HepG2 (cell line): Measurements from ENCODE around the gene POLE4. TPM values are rescaled to one million over a fixed set of nuclear protein-coding genes. Genes with fewer than 3 reads are reported as not detected.
A peak's percentile ranks its signal among the peaks of the same experiment; 100 is the strongest.

Experiments
- CBFB ChIP-seq: sonication (generic); formaldehyde crosslinking; IDR thresholded peaks from 2 replicates; pipeline ENCODE4 v1.4.0; 2020; ENCODE audit warnings: missing genetic modification reagents
- EEA1 ChIP-seq: sonication (generic); formaldehyde crosslinking; IDR thresholded peaks from 2 replicates; pipeline ENCODE4 v1.5.1; 2020; ENCODE audit warnings: mild to moderate bottlenecking, missing genetic modification reagents, borderline replicate concordance
- GABPB1 ChIP-seq: IDR thresholded peaks from 2 replicates; pipeline ENCODE4 v1.6.1; 2016; ENCODE audit warnings: mild to moderate bottlenecking, missing genetic modification reagents, moderate library complexity, missing compliant biosample characterization
- HIVEP1 ChIP-seq: sonication (generic); formaldehyde crosslinking; IDR thresholded peaks from 2 replicates; pipeline ENCODE4 v1.4.0; 2020; ENCODE audit warnings: mild to moderate bottlenecking, missing genetic modification reagents
- HOXA7 ChIP-seq: sonication (generic); formaldehyde crosslinking; IDR thresholded peaks from 2 replicates; pipeline ENCODE4 v1.8.1; 2022; ENCODE audit warnings: mild to moderate bottlenecking, missing genetic modification reagents, moderate library complexity
- ISX ChIP-seq: sonication (generic); formaldehyde crosslinking; conservative IDR thresholded peaks from 2 replicates; pipeline ENCODE4 v1.5.0; 2020; ENCODE audit warnings: missing genetic modification reagents
- NAIF1 ChIP-seq: sonication (generic); formaldehyde crosslinking; IDR thresholded peaks from 2 replicates; pipeline ENCODE4 v1.5.0; 2020; ENCODE audit warnings: mild to moderate bottlenecking, missing genetic modification reagents, borderline replicate concordance
- NFKB2 ChIP-seq: sonication (generic); formaldehyde crosslinking; IDR thresholded peaks from 2 replicates; pipeline ENCODE4 v1.4.0; 2020; ENCODE audit warnings: missing genetic modification reagents, borderline replicate concordance
- NRL ChIP-seq: sonication (generic); formaldehyde crosslinking; IDR thresholded peaks from 2 replicates; pipeline ENCODE4 v1.5.0; 2020; ENCODE audit warnings: missing genetic modification reagents, mild to moderate bottlenecking, moderate library complexity, borderline replicate concordance
- PAF1 ChIP-seq: IDR thresholded peaks from 2 replicates; pipeline ENCODE4 v1.6.1; 2016; ENCODE audit warnings: missing genetic modification reagents, missing compliant biosample characterization
- PTBP1 ChIP-seq: fragments of 200-400 bp; formaldehyde crosslinking; IDR thresholded peaks from 2 replicates; pipeline ENCODE4 v1.6.1; 2018; ENCODE audit warnings: low read length, low read depth; ENCODE audit not compliant: poor library complexity, severe bottlenecking
- RBAK ChIP-seq: sonication (generic); formaldehyde crosslinking; IDR thresholded peaks from 2 replicates; pipeline ENCODE4 v1.5.1; 2020; ENCODE audit warnings: mild to moderate bottlenecking, missing genetic modification reagents
- SP1 ChIP-seq, 2 experiments: fragments of 450-650 bp in 1 of 2; sonication (generic) in 1 of 2; formaldehyde crosslinking in 1 of 2; IDR thresholded peaks; 2 replicates each; pipeline versions ENCODE4 v1.4.0 to v1.6.1; 2016 to 2020; ENCODE audit warnings: missing genetic modification reagents in 1 of 2
- TARDBP ChIP-seq: sonication (generic); formaldehyde crosslinking; IDR thresholded peaks from 2 replicates; pipeline ENCODE4 v1.8.0; 2022; ENCODE audit warnings: mild to moderate bottlenecking, missing genetic modification reagents
- TCF7 ChIP-seq: sonication (generic); IDR thresholded peaks from 2 replicates; pipeline ENCODE4 v1.6.1; 2016; ENCODE audit warnings: antibody characterized with exemption, low read depth
- ZBTB8A ChIP-seq: sonication (generic); formaldehyde crosslinking; IDR thresholded peaks from 2 replicates; pipeline ENCODE4 v1.4.0; 2020; ENCODE audit warnings: mild to moderate bottlenecking, low read depth, missing genetic modification reagents, borderline replicate concordance
- ZNF326 ChIP-seq: sonication (generic); formaldehyde crosslinking; IDR thresholded peaks from 2 replicates; pipeline ENCODE4 v1.4.0; 2020; ENCODE audit warnings: missing genetic modification reagents, borderline replicate concordance
- ZNF34 ChIP-seq: sonication (generic); formaldehyde crosslinking; IDR thresholded peaks from 2 replicates; pipeline ENCODE4 v1.4.0; 2020; ENCODE audit warnings: mild to moderate bottlenecking, missing genetic modification reagents, borderline replicate concordance
- ZNF468 ChIP-seq: sonication (generic); formaldehyde crosslinking; IDR thresholded peaks from 2 replicates; pipeline ENCODE4 v1.8.0; 2022; ENCODE audit warnings: mild to moderate bottlenecking, moderate library complexity, missing genetic modification reagents
- ZNF557 ChIP-seq: sonication (generic); formaldehyde crosslinking; IDR thresholded peaks from 2 replicates; pipeline ENCODE4 v1.4.0; 2020; ENCODE audit warnings: missing genetic modification reagents
- ZNF850 ChIP-seq: sonication (generic); formaldehyde crosslinking; conservative IDR thresholded peaks from 2 replicates; pipeline ENCODE4 v1.9.0; 2021; ENCODE audit warnings: mild to moderate bottlenecking, missing genetic modification reagents
- ZNF878 ChIP-seq: sonication (generic); formaldehyde crosslinking; IDR thresholded peaks from 2 replicates; pipeline ENCODE4 v1.8.1; 2023; ENCODE audit warnings: mild to moderate bottlenecking, missing genetic modification reagents, moderate library complexity
- polyA plus RNA-seq, 8 experiments: library from polyadenylated mRNA; depleted of rRNA in 3 of 8; stranded (reverse) in 7 of 8; unstranded in 1 of 8; fragments of >200 nt; fragmentation: Illumina TruSeq in 4 of 8; extraction: Trizol in 4 of 8; gene quantifications; 2 replicates each; pipeline versions ENCODE4 v1.2.1 to v1.2.3, GENCODE V29; 2011 to 2016; ENCODE audit warnings: low read depth in 4 of 8, missing spikeins in 1 of 8, mixed read lengths in 1 of 8; ENCODE audit not compliant: insufficient read depth in 1 of 8
- total RNA-seq, 5 experiments: library from RNA; depleted of rRNA; stranded (reverse); fragments of >200 nt; fragmentation: Illumina TruSeq; extraction: Trizol; gene quantifications; 2 replicates each; pipeline ENCODE4 v1.2.3, GENCODE V29; 2016; ENCODE audit warnings: low read depth in 1 of 5
- TF ChIP-seq, protein P1 (sequence below): sonication (generic); formaldehyde crosslinking; IDR thresholded peaks from 2 replicates; pipeline ENCODE4 v1.8.0; 2022; ENCODE audit warnings: missing genetic modification reagents, mild to moderate bottlenecking, moderate library complexity, borderline replicate concordance
- TF ChIP-seq, protein P2 (sequence below): sonication (generic); formaldehyde crosslinking; IDR thresholded peaks from 2 replicates; pipeline ENCODE4 v1.5.0; 2020; ENCODE audit warnings: mild to moderate bottlenecking, missing genetic modification reagents, borderline replicate concordance

Gene POLE4
- total and polyA plus RNA-seq, 2 of the 13 experiments (the other 11 are each of a cell fraction or from before 2014, with no cell fraction given) = 106 to 116 TPM

DNA sequence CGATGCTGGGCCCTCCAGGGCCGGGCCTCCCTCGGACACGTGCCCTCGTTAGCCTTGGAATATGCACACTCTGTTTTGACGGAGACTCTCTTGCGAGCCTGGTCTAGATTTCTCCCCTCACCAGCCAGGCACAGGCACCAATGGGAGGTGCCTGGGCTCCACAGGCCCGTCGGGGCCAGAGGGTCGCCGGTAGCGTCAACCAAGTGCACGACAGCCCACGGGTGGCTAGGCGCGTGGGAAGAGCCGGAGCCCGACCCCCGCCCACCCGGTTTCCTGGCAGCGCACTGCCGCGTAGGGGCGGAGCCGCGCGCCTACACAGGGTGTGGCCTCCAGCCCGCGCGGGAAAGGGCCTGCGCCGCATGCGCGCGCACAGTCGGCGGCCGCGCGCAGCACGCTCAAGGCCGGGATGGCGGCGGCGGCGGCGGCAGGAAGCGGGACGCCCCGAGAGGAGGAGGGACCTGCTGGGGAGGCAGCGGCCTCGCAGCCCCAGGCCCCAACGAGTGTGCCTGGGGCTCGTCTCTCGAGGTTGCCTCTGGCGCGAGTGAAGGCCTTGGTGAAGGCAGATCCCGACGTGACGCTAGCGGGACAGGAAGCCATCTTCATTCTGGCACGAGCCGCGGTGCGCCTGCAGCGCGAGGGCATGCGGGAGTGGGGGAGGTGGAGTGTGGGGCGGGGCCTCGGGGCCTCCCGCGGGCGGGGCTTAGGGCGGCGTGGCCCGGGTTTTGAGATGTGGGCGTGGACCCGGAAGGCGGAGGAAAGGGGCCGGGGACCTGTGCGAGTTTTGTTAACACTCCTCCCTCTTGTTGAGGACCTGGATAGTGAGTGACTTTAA, at the start of gene POLE4 (continued):
- TF ChIP-seq SP1 (IDR thresholded peaks at IDR 0.05) = no peak
- TF ChIP-seq SP1 (CRISPR knock-in tag; IDR thresholded peaks at IDR 0.05) = peak; percentile 89
- TF ChIP-seq HIVEP1 (CRISPR knock-in tag) = peak; percentile 97
- peak; percentile 90 for TF ChIP-seq ZNF557 (CRISPR knock-in tag)
- TF ChIP-seq EEA1 (CRISPR knock-in tag) = peak; percentile 99
- peak; percentile 93 for TF ChIP-seq ZNF468 (CRISPR knock-in tag)
- TF ChIP-seq, protein P1, sequence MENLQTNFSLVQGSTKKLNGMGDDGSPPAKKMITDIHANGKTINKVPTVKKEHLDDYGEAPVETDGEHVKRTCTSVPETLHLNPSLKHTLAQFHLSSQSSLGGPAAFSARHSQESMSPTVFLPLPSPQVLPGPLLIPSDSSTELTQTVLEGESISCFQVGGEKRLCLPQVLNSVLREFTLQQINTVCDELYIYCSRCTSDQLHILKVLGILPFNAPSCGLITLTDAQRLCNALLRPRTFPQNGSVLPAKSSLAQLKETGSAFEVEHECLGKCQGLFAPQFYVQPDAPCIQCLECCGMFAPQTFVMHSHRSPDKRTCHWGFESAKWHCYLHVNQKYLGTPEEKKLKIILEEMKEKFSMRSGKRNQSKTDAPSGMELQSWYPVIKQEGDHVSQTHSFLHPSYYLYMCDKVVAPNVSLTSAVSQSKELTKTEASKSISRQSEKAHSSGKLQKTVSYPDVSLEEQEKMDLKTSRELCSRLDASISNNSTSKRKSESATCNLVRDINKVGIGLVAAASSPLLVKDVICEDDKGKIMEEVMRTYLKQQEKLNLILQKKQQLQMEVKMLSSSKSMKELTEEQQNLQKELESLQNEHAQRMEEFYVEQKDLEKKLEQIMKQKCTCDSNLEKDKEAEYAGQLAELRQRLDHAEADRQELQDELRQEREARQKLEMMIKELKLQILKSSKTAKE (CRISPR knock-in tag) = peak; percentile 69
- TF ChIP-seq RBAK (CRISPR knock-in tag) = 0 out of 2 replicates have a peak, but pooled peaks have one; percentile 15
- TF ChIP-seq ZNF850 (CRISPR knock-in tag) = no peak
- TF ChIP-seq CBFB (CRISPR knock-in tag) = peak; percentile 83
- TF ChIP-seq ZBTB8A (CRISPR knock-in tag) = no peak
- peak; percentile 91 for TF ChIP-seq TARDBP (CRISPR knock-in tag)
- TF ChIP-seq ZNF34 = peak; percentile 91; the same call in 1 of the 2 replicates
- no peak for TF ChIP-seq ZNF326
- peak; percentile 97 for TF ChIP-seq HOXA7 (CRISPR knock-in tag)
- TF ChIP-seq PTBP1 = no peak
- TF ChIP-seq, protein P2, sequence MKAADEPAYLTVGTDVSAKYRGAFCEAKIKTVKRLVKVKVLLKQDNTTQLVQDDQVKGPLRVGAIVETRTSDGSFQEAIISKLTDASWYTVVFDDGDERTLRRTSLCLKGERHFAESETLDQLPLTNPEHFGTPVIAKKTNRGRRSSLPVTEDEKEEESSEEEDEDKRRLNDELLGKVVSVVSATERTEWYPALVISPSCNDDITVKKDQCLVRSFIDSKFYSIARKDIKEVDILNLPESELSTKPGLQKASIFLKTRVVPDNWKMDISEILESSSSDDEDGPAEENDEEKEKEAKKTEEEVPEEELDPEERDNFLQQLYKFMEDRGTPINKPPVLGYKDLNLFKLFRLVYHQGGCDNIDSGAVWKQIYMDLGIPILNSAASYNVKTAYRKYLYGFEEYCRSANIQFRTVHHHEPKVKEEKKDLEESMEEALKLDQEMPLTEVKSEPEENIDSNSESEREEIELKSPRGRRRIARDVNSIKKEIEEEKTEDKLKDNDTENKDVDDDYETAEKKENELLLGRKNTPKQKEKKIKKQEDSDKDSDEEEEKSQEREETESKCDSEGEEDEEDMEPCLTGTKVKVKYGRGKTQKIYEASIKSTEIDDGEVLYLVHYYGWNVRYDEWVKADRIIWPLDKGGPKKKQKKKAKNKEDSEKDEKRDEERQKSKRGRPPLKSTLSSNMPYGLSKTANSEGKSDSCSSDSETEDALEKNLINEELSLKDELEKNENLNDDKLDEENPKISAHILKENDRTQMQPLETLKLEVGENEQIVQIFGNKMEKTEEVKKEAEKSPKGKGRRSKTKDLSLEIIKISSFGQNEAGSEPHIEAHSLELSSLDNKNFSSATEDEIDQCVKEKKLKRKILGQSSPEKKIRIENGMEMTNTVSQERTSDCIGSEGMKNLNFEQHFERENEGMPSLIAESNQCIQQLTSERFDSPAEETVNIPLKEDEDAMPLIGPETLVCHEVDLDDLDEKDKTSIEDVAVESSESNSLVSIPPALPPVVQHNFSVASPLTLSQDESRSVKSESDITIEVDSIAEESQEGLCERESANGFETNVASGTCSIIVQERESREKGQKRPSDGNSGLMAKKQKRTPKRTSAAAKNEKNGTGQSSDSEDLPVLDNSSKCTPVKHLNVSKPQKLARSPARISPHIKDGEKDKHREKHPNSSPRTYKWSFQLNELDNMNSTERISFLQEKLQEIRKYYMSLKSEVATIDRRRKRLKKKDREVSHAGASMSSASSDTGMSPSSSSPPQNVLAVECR (CRISPR knock-in tag) = peak; percentile 97
- peak; percentile 82 for TF ChIP-seq GABPB1
- peak; percentile 97 for TF ChIP-seq NFKB2
- TF ChIP-seq ZNF878 = peak; percentile 95
- TF ChIP-seq ISX = peak; percentile 96; the same call in 1 of the 2 replicates
- TF ChIP-seq NRL (CRISPR knock-in tag) = peak; percentile 98
- peak; percentile 96 for TF ChIP-seq NAIF1
- TF ChIP-seq PAF1 = no peak
- no peak; the same call in 1 of the 2 replicates for TF ChIP-seq TCF7
